HuH-7.5 (cell line): ENCODE measurements around the gene PDE4C.
"Not testable (repeated sequence)": the region's sequence is repeated elsewhere in the genome, so short reads cannot be mapped to it uniquely, and the experiment has no call there.

ENCODE experiments used
- DNase-seq: peaks from one replicate; pipeline ENCODE4 v3.0.0; 2011; ENCODE audit warnings: low spot score

The PDE4C gene

DNA sequence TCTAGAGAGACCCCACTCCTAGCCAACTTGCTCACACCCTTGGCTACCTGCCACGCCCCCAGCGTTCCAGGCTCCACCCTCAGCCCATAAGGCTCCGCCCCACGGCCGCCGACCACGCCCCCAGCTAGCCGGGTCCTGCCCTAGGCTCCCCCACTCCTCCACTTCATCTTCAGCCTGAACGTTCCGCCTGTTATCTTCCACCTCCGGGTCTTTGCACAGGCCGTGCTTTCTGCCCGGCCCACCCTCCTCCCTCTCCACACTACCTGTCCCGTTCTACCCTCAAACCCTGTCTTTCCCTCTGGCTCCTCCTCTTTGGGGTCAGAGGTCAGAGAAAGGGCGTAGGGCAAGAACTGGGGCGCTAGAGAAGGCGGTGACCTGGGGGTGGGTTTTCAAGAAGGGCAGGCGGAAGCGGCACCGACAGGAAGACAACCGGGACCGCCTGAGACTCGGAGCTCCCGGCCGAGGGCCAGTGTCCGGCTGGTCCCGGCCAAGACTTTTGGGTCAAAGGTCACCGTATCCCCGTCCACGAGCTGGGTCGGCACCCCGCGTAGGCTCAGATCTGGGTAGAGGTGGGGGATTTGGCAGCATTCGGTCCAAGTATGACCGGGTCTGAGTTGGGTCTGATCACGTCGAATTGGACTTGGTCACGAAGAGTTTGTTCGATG, 2.2 kb downstream of the PDE4C start:
- peak; percentile 87 for DNase-seq

- no peak for DNase-seq
These were observed 4.2 kb downstream of the PDE4C start for GRCh38 chr19:18221815-18222725.

DNA sequence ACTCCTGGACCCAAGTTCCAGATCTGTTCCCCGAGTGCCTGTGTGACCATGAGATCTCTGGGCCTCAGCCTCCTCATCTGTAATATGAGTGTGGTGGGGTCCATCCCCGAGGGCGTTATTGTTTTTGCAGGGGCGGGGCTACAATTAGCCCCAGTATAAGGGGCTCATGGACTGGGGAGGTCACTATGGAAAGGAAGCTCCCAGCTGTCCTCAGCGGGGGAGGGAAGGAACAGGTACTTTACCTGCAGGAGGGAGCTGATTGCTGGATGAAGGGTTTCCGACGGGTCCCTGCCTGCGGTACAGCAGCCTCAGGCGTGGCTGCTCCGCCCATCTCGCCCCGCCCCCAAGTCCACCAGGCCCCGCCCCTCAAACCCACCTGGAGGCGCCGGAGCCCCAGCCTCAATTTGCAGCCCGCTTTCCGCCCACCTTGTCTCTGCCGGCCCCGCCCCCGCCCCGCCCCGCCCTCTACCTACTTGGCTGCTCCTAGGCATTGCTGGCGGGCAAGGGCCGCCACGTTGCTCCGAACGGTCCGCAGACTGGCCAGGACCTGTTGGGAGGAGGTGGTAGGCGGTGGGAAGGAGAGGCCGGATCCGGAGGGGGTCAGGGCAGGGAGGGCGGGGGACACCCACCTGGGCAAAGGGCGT, 5.5 kb downstream of the PDE4C start:
- DNase-seq: no peak

GRCh38 chr19:18219911-18220631, 6.2 kb downstream of the PDE4C start:
- DNase-seq: no peak

DNA sequence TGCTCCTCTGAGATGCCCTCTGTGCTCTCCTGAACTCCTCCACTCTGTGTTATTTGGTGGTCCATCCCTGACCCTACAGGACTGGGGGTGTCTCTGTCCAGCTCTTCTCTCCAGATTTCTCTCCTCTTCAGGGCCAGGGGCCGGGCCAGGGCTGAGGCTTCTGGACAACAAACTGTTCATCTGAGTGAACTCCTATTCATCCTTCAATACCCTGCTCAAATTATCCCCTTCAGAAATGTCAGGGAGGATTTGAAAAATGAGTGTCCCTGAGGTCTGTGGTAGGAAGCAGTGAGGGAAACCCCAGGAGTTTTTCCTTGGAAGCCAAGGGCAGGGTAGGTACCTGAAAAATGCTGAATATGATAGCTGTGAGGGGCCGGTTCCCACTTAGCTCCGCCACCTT, 7.6 kb downstream of the PDE4C start:
- no peak for DNase-seq

DNA sequence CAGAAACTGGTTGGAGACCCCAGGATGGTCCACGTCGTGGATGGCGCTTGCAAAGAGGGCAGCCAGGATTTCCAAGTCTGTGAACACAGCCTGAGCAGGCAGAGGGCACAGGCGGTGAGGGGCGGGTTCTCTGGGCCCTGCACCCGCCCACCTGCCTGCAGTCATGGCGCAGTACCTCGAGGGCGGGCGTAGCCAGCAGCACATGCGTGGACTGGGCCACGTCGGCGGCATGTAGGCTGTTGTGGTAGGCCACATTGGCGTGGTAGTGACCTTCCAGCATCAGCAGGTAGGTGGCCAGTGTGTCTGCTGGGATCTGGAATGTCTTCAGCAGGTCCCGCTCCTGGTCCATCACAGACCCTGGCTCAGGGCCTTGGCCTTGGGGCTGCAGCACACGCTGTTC, 8.1 kb downstream of the PDE4C start:
- no peak for DNase-seq

DNA sequence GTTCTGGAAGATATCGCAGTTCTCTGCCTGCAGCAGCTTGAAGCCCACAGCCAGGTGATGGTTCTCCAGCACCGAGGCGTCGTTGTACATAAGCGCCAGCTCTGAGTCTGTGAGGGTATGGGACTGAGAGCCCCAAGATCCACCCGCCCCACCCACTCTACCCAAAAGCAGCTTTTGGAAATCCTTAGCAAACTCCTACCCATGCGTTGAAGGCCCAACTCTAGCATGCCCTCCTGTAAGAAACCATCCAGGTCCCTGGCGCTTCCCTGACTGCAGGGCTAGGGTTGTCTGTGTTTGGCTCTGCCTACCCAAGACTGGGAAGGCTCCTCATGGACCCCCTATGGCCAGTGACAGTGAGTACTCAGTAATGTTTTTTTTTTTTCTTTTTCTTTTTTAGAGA, 9.4 kb downstream of the PDE4C start:
- no peak for DNase-seq

DNA sequence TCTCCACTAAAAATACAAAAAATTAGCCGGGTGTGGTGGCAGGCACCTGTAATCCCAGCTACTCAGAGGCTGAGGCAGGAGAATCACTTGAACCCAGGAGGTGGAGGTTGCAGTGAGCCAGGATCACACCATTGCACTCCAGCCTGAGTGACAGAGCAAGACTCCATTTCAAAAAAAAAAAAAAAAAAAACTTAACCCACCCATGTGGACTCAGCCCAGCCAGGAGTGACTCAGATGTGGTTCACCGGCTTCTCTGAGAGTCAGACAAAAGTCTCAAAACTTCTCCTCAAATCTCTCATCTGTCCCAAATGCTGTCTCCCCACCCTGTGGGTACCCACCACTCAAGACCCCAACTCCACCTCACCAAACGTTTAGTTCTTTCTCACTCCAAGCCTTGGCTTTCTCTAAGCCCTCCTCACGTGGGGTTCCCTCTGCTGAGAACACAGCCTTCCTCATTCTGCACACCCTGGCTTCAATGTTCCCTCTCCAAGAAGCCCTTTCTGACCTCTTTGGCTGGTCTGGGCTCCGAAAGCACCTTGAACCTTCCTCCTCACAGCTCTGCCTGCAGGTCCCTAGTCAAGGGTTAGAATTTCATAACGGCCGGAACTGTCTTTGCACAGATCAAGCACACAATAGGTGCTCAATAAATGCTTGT, 11.3 kb downstream of the PDE4C start:
- DNase-seq: no peak

DNA sequence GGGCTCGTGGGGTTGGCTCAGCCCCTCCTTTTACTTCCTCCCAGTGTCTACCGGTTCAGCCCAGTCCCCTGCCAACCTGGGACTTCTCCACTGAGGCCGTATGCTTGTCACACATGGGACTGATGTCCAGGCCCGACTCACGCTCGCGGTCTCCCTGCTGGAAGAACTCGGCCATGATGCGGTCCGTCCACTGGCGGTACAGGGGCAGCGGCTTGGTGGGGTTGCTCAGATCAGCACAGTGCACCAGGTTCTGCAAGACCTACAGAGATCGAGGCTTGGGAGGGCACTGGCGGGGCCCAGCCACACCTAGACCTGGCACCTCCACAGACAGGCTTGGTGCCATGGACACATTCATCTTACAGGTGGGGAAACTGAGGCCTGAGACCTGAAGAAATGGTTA, 14.6 kb downstream of the PDE4C start:
- DNase-seq: no peak

GRCh38 chr19:18209912-18210311, 16.3 kb downstream of the PDE4C start:
- not testable (repeated sequence) for DNase-seq

DNA sequence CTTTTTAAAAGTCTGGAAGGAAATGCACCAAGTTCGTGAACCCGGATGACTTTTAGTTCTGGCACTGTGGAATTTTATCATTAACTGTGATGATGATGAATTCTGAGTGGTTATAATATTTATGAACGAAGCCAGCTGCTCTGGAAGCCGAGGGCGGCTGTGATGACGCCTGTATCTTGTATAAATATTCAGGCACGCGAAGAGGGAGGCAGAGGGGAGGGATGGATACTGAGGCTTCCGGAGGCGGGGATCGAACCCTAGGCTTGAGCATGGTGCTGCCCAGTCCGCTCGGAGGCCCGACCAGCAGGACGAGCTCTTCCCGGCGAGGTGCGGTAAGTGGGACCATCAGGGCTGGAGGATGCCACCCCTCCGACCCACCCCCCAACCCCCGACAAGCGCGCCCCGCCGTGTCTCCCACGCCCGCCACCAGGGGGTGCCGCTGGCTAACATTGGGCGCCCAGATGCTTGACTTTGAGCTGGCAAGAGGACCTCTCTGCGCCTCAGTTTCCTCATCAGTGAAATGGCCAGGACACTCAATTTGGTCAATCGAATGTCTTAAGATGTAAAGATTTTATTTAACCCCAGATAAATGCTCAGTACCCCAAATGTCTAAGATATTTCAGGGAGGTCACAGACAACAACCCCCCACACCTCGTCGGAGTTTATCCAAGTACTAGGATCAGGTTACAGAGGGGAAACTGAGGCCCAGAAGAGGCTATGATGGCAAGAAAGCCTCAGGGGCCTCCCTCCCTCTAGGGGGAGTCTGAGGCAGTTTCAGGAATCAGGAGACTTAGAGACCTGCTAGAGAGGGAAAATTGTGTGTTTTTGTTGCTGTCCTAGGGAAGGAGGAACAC, 17.9 kb downstream of the PDE4C start:
- DNase-seq: no peak

- DNase-seq: no peak
These were observed 20.2 kb downstream of the PDE4C start for GRCh38 chr19:18206018-18206417.

DNA sequence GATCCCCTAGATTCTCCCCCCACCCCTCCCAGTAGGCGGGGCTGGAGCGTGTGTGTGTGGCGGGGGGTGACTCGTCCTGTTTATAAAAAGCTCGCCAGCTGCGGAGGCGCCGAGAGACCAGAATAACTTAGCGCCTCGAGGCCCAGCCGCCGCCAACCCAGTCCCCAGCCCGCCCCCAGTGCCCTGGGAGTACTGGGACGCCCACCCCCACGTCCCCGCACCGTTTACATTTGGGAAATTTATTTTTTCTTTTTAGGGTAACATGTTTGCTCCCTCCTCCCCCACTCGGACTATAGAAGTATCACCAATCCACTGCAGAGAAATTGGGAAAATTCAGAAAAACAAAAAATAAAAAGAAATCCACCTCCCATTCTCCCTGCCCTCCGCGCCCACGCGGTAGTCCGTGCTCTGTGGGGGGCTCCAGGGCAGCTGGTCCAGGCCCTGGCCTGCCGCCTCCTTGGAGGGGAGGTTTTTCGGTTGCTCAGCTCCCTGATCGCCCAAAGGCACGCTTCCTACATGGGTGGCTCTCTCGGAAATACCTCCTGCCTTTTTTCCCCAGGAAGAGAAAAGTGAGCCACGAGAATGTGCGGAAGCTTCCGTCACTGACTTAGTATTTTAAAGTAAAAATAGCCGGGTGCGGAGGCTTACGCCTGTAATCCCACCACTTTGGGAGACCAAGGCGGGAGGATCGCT, 20.9 kb downstream of the PDE4C start:
- no peak for DNase-seq

DNA sequence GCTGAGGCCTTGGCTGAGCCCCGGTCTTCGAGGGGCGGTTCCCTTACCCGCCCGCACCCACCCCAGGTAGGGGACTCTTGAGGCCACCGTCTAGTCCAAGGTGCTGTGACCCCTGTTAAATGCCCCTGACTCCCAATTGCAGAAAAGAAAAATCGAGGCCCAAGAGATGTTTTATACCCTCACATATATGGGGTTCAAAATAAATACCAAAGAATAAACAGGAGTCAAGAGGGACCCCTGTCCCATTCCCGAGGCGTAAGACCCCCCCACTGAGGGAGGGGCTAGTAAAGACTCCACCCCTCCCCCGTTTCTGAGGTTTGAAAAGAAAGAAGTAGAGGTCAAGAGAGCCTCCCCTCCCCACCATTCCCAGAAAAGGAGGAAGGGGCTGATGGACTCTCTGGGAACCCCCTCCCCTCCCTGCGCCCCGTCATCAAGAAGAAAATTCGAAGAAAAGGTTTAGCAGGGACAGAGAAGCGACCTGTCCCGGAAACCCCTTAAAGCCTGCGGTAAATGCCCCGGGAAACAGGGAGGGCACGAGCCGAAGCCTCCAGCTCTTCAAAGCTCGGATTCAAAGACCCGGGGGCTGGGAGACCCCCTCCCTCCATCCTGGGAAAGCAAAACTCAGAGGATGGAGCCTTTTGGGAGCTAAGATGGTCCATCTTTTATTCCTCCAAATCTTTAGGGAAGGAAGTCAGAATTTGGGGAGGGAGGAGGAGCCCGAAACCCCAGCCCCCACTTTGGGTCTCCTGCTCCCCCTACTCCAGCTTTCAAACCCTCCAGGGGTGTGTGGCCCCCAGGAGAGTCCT, 21.6 kb downstream of the PDE4C start:
- peak; percentile 67 for DNase-seq

DNA sequence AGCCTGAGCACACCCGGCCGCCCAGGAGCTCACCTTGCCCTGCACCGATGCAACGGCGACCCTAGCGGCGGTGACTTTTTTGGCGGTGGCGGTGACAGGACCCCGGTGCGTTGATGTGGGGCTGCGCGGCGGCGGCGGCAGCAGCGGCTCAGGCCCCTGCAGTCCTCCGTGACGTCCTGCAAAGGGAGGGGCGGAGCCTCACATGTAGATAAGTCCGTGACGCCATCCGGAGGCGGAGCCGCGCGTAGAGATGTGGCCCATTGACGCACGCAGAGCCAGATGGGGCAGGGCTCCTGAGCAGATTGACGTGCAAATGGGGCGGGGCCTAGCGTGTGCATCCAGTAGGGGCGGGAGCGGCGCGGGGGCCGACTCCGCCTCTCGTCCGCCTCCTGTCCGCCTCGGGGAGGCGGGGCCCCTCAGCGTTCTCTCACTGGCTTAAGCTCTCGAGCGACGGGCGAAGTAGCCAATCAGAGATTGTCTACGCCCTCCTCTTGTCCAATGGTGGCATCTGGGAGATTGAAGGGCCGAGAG, 22.3 kb downstream of the PDE4C start, which contains the start of gene RAB3A:
TSS of gene RAB3A (minus strand) at position 180 of the 531 bp plus-strand sequence. CDS start 1,302 bp downstream, outside the sequence.
- DNase-seq: peak; percentile 99

DNA sequence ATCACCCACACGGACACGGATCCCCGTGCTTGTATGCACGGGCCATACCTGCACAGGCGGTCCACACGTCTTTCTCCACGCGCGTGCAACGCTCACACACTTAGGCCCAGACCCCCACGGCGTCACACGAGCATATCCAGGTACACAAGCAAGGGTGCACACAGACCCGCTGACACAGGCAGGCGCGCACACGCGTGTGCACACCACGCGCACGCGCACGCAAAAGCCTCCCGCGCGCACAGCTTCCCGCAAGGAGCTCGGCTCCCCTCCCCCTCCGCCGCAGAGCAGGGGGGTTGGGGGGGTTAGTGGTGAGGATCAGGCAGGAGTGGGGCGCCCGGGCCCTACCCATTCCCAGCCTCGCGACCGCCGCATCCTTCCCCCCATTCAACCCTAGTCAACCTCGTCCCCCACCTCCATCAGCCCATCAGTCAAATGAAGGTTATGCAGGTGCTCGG, 22.8 kb downstream of the PDE4C start:
- DNase-seq: no peak

DNA sequence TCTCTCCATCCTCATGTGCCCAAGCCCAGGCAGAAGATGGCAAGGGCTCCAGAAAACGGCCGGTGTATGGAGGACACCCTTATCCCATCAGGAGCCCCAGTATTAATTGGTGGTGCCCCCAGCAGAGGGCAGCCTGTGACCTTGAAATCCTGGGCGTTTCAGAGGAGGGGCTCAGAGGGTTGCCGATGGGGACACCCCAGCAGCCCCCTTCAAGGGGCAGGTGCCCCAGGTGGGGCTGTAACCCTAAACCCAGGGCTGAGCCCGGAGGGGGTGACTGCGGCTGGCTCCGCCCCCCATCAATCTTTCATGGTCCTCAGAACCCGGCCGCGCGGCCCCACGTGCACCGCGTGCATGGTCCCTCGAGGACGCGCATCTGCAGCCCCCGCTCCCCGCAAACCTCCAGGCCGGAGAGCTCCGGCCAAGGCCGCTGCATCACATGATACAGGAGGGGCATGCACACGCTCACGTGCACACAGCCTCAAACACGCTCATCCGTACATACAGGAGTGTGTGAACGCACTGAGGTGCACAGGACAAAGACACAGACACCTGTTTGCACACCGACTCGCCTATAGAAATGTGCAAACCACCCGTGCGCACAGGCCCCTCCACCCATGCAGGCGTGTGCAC, 23.3 kb downstream of the PDE4C start:
- no peak for DNase-seq

GRCh38 chr19:18202397-18202777, 23.9 kb downstream of the PDE4C start:
- no peak for DNase-seq
